ENCODE measurements around the gene PRPSAP1.

GRCh38 chr17:76370261-76370993 lies 16.7 kb upstream of the PRPSAP1 start:
- TF ChIP-seq POLR2A (IDR thresholded peaks at IDR 0.05) (no peak), CTCF (IDR thresholded peaks at IDR 0.05) (peak in 3 of 4 experiments; percentile 16 to 24 (median 18)), POLR2AphosphoS5 (IDR thresholded peaks at IDR 0.05) (peak in 3 of 4 donors; percentile 14 to 31 (median 20)), EP300 (IDR thresholded peaks at IDR 0.05) (no peak)

All from sigmoid colon (tissue), 4 donors.